Fibroblast of villous mesenchyme (primary cell): ENCODE measurements around the gene LCE3E. TPM values are rescaled to one million over a fixed set of nuclear protein-coding genes. Genes with fewer than 3 reads are reported as not detected.

Experiments
- DNase-seq: peaks from one replicate; pipeline ENCODE4 v3.0.0-alpha.2; 2010; ENCODE audit warnings: low read depth
- H3K4me3 ChIP-seq: 2 replicates; pipeline ENCODE4 v1.5.1; 2011; ENCODE audit warnings: low read depth, mild to moderate bottlenecking, low read length
- CTCF ChIP-seq: IDR thresholded peaks from 2 replicates; pipeline ENCODE4 v1.5.1; 2012; ENCODE audit warnings: low read depth, mild to moderate bottlenecking, low read length; ENCODE audit not compliant: insufficient read depth
- total RNA-seq: library from RNA; depleted of rRNA; stranded (reverse); fragments of >200 nt; gene quantifications from 2 replicates; pipeline ENCODE4 v1.2.3, GENCODE V29; 2012

LCE3E gene
- total RNA-seq, 1 donor: not detected

- DNase-seq: no peak
- no peak overlapping the region for H3K4me3 ChIP-seq
- no peak for TF ChIP-seq CTCF
These were observed 29.1 kb downstream of the LCE3E start for GRCh38 chr1:152537496-152537895.

- no peak for TF ChIP-seq CTCF
- no peak for DNase-seq
- H3K4me3 ChIP-seq: no peak overlapping the region
These were observed 30.8 kb downstream of the LCE3E start for GRCh38 chr1:152535774-152536173.

- no peak overlapping the region for H3K4me3 ChIP-seq
- TF ChIP-seq CTCF: peak; percentile 50
- peak; percentile 2 for DNase-seq
These were observed 33.1 kb downstream of the LCE3E start for GRCh38 chr1:152533327-152533938.

- no peak for DNase-seq
- no peak for TF ChIP-seq CTCF
- no peak overlapping the region for H3K4me3 ChIP-seq
These were observed 41.4 kb downstream of the LCE3E start for GRCh38 chr1:152525080-152525641.

- DNase-seq: no peak
- H3K4me3 ChIP-seq: no peak overlapping the region
- no peak for TF ChIP-seq CTCF
These were observed 46.0 kb downstream of the LCE3E start for GRCh38 chr1:152520561-152521090.

- no peak for TF ChIP-seq CTCF
- no peak for DNase-seq
- H3K4me3 ChIP-seq: no peak overlapping the region
These were observed 46.7 kb downstream of the LCE3E start for GRCh38 chr1:152519851-152520250.
